Measurements from ENCODE around the gene RNF41.

RNF41 gene

DNA sequence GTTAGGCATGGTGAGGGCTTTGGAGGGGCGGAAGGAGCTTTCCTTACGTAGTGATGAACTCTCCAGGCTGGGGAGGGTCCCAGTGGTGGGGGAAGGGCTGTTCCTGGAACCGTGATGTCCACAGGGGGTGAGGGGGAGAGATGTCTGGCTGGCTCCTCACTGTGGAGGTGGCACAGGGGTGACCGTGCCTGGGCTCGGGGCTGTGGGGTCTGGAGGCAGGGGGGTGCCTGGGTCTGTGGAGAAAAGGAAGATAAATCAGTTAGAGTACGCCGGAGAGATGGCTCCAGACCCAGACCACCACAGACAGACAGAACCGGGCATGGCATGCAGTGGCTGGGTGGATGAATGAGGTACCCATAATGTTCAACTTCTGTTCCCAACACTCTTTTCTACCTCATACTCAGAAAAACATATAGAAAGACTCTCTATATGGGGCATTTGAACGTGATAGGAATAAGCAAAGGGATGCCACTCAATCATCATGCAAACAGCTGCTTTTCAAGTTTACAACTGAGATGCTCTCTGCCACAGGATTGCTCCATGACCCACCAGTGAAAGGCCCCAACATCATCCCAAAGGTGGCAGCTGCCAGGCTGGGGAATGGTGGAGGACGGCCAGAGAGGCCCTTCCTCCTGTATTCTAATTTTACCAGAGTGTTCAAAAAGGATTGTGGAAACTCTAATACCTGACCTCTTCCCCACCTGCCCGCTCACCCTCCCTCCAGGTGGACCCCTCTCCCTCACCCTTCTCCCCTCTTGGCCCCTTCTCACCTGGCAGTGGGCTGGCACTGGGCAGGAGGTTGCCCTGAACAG, 58.0 kb downstream of the RNF41 start:
- Histone ChIP-seq H3K27ac (ENCODE audit: low read depth, low read length) (peak overlapping the region; percentile 15; the same call in 1 of the 2 replicates), H3K9me3 (ENCODE audit: insufficient read depth, low read depth, low read length) (no peaks in the 10 kb centered on the region), H3K36me3 (ENCODE audit: insufficient read depth, low read length) (peaks cover 93% of the 10 kb centered on the region), H3K9ac (ENCODE audit: low read depth, low read length) (no peak overlapping the region), H3K4me1 (ENCODE audit: insufficient read depth, low read length) (peaks cover 38% of the 10 kb centered on the region), H3K27me3 (ENCODE audit: insufficient read depth, low read length) (no peaks in the 10 kb centered on the region), H3K4me3 (ENCODE audit: low read length) (no peak overlapping the region)
- WGBS, result 75% methylated on average over 8 of the region's 11 CpGs

DNA sequence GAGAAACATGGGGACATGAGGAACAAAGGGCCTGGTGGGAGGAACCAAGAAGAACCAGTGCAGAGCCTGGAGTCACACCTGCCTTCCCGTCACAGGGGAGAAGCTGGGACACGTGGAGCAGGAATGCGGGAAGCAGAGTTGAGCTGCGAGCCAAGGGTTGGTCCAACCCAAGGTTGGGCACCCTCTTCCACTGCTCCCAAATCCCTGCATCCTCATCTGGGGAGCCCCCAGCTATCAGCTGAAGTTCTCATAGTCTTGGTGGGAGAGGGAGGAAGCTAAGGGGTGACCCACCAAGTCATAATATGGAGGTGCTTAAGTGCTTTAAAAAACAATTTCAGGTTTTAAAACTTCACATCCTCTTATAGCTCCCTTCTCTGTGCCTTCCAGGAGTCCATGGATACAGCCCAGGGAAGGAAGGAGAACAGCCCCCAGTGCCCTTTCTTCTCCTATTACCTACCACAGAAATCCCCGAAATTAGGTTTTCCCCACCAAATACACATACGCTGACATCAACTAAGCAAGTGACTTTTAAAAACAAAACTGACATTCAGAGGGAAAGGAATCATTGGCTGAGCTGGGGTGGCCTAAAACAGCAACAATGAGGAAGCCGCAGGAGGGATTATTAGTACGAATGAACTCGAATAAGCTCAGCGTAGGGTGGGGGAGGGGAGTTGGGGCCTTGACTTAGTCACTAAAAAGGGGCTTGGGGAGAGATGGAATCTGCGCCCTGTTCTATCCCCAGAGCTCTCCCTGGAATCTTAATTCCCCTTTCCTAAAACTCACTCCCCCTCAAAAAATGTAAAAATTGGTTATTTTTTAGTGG, 59.0 kb downstream of the RNF41 start:
- no peak overlapping the region; the same call in 1 of the 2 replicates for H3K9ac ChIP-seq (ENCODE audit: low read depth, low read length)
- H3K27ac ChIP-seq (ENCODE audit: low read depth, low read length), result peak overlapping the region; percentile 74; the same call in 1 of the 2 replicates
- peaks cover 38% of the 10 kb centered on the region for H3K4me1 ChIP-seq (ENCODE audit: insufficient read depth, low read length)
- 77% methylated on average over 10 of the region's 11 CpGs for WGBS
- no peak overlapping the region for H3K4me3 ChIP-seq (ENCODE audit: low read length)
- peaks cover 84% of the 10 kb centered on the region for H3K36me3 ChIP-seq (ENCODE audit: insufficient read depth, low read length)
- no peaks in the 10 kb centered on the region for H3K9me3 ChIP-seq (ENCODE audit: insufficient read depth, low read depth, low read length)
- no peaks in the 10 kb centered on the region for H3K27me3 ChIP-seq (ENCODE audit: insufficient read depth, low read length)

DNA sequence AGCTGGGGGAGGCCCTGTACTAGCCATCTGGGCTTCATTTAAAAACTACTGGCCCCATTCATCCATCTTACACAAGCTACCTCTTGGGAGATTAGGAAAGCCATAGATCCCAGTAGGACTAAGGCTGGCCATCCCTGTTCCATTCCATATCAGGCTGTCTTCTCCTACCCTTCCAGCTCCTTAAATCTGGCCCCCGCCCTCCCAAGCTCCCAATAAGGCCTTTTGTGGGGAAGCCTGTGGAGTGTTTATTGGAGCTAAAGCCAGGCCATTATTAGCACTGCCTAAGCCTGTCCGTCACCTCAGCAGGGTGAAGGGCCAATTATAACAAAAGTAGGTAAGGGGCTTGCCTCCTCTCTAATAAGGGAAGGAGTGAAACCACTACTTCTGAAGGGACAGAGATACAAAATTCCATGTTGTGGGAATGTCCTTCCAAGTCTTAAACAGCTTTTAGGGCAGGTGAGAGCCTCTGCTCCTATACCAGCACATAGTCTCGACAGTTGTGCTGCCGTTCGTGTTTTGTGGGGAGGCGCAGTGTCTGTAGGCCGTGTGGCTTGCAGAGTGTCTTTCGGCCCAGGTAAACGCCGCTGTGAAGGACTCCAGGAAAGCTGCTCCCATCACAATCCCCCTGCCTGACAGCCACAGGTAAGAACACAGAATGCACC, 59.9 kb downstream of the RNF41 start:
- Histone ChIP-seq H3K4me1 (ENCODE audit: insufficient read depth, low read length) (peaks cover 38% of the 10 kb centered on the region), H3K4me3 (ENCODE audit: low read length) (no peak overlapping the region), H3K27ac (ENCODE audit: low read depth, low read length) (peak overlapping the region; percentile 38; the same call in 1 of the 2 replicates), H3K27me3 (ENCODE audit: insufficient read depth, low read length) (no peaks in the 10 kb centered on the region), H3K36me3 (ENCODE audit: insufficient read depth, low read length) (peaks cover 75% of the 10 kb centered on the region), H3K9ac (ENCODE audit: low read depth, low read length) (no peak overlapping the region), H3K9me3 (ENCODE audit: insufficient read depth, low read depth, low read length) (no peaks in the 10 kb centered on the region)
- WGBS, result 92% methylated on average over 10 of the region's 10 CpGs

DNA sequence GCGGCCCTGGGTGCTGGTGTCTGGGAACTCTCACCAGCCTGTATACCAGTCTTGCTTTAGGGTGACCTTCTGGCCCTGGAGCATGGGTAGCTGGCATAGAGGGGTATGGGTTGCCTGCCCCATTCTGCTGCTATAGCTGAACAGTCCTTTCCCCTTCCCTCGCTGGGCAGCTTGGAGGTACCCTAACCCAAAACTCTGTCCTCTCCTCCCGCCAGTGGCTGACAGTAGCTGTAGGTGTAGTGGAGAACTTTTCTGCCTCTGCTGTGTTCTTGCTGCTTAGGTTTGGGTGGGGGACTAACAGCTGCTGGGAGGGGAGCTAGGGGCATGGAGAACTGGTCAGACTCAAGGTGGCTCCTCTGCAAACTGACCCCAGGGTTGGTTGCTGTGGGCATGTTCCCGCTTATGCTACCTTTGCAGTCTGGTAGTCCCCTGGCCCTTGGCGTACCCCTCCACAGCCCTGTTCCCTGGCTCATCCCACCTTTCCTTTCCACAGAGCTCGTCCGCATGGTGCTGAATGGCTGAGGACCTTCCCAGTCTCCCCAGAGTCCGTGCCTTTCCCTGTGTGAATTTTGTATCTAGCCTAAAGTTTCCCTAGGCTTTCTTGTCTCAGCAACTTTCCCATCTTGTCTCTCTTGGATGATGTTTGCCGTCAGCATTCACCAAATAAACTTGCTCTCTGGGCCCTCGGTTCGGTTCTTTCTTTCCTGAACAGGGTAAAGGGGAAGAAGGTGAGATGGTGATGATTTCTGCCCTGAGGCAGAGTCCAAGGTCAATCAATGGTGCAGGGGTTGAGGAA, 60.6 kb downstream of the RNF41 start:
- H3K36me3 ChIP-seq (ENCODE audit: insufficient read depth, low read length), result peaks cover 68% of the 10 kb centered on the region
- H3K27me3 ChIP-seq (ENCODE audit: insufficient read depth, low read length), result no peaks in the 10 kb centered on the region
- peaks cover 38% of the 10 kb centered on the region for H3K4me1 ChIP-seq (ENCODE audit: insufficient read depth, low read length)
- peak overlapping the region; percentile 4; the same call in 1 of the 2 replicates for H3K9ac ChIP-seq (ENCODE audit: low read depth, low read length)
- 90% methylated on average over 9 of the region's 11 CpGs for WGBS
- peak overlapping the region; percentile 86 for H3K27ac ChIP-seq (ENCODE audit: low read depth, low read length)
- H3K4me3 ChIP-seq (ENCODE audit: low read length), result peak overlapping the region; percentile 94
- H3K9me3 ChIP-seq (ENCODE audit: insufficient read depth, low read depth, low read length), result no peaks in the 10 kb centered on the region

DNA sequence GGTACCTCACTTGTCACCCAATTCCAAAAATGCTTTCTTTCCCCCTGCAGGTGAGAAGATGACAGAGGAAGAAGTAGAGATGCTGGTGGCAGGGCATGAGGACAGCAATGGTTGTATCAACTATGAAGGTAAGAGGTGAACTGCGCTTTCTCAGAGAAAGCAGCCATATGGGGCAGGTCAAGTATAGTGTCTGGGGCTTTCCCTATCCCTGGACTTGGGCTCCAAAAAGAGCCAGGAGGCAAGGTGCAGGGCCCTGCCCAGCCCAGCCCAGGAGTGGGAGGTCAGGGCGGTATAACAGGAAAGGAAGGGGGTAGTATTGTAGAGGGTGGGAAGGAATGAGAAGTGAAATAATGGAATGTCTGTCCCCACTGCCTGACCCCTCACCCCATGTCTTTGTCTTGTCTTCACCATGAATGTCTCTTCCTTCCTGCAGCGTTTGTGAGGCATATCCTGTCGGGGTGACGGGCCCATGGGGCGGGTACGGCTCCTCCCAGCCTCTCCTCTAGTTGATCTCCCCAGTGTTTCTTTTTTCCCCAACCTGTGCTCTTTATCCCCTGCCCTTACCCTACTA, 61.4 kb downstream of the RNF41 start:
- H3K36me3 ChIP-seq (ENCODE audit: insufficient read depth, low read length), result peaks cover 67% of the 10 kb centered on the region
- peak overlapping the region; percentile 97; the same call in 1 of the 2 replicates for H3K9ac ChIP-seq (ENCODE audit: low read depth, low read length)
- H3K27me3 ChIP-seq (ENCODE audit: insufficient read depth, low read length), result no peaks in the 10 kb centered on the region
- H3K4me3 ChIP-seq (ENCODE audit: low read length), result peak overlapping the region; percentile 94
- H3K4me1 ChIP-seq (ENCODE audit: insufficient read depth, low read length), result peaks cover 38% of the 10 kb centered on the region
- H3K9me3 ChIP-seq (ENCODE audit: insufficient read depth, low read depth, low read length), result no peaks in the 10 kb centered on the region
- WGBS, result 72% methylated on average over 7 of the region's 7 CpGs
- peak overlapping the region; percentile 86 for H3K27ac ChIP-seq (ENCODE audit: low read depth, low read length)

DNA sequence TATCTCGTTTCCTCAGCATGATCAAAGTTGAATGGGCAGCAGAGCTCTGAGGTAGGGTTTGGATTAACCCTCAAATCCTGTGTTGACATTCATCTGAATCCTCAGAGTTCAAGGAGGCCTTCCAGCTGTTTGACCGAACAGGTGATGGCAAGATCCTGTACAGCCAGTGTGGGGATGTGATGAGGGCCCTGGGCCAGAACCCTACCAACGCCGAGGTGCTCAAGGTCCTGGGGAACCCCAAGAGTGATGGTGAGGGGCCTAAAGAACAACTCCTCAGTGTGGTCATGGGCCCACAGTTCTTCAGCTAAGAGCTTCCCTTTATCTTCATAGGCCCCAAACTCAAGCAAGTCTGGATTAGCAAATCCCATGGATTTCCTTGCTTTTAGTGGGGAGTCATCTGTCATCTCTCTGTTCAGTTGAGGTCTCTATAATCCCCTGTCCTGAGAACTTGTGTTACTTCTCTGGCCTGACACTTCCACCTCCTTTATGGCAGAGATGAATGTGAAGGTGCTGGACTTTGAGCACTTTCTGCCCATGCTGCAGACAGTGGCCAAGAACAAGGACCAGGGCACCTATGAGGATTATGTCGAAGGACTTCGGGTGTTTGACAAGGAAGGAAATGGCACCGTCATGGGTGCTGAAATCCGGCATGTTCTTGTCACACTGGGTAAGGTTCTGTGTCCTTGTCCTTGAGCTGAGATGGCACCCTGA, 62.1 kb downstream of the RNF41 start:
- H3K36me3 ChIP-seq (ENCODE audit: insufficient read depth, low read length), result peaks cover 67% of the 10 kb centered on the region

DNA sequence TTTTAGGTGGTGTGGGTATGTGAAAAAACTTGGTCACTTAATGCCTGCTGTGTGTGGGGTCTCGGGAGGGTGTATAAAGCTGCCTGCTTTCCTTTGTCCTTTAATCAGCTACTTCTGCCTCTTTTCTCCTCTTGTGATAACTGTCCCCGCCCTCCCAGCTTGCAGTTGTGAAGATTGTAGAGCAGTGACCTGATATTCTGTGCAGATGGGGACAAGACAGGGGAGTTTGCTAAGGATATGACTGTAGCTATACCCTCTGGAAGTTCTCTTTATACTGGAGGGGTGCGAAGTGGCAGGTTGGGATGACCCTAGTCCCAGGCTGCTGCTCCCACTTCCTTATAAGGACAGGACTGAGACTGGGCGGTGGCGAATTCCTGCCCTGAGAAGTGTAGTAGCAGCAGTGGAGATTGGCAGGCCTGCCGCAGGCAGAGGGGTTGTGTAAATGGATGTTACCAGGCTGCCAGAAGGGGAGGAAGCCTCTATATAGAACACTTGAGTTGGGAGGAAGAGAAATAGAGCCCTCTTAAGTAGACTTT, 62.7 kb downstream of the RNF41 start:
- H3K9me3 ChIP-seq (ENCODE audit: insufficient read depth, low read depth, low read length), result no peaks in the 10 kb centered on the region
- peaks cover 63% of the 10 kb centered on the region for H3K36me3 ChIP-seq (ENCODE audit: insufficient read depth, low read length)
- under 1% methylated on average over 6 of the region's 6 CpGs for WGBS
- no peaks in the 10 kb centered on the region for H3K27me3 ChIP-seq (ENCODE audit: insufficient read depth, low read length)
- H3K27ac ChIP-seq (ENCODE audit: low read depth, low read length), result peak overlapping the region; percentile 86
- peaks cover 38% of the 10 kb centered on the region for H3K4me1 ChIP-seq (ENCODE audit: insufficient read depth, low read length)
- peak overlapping the region; percentile 97 for H3K9ac ChIP-seq (ENCODE audit: low read depth, low read length)
- peak overlapping the region; percentile 94 for H3K4me3 ChIP-seq (ENCODE audit: low read length)

More for the DNA sequence above, 62.1 kb downstream of the RNF41 start:
- no peaks in the 10 kb centered on the region for H3K27me3 ChIP-seq (ENCODE audit: insufficient read depth, low read length)
- peak overlapping the region; percentile 94 for H3K4me3 ChIP-seq (ENCODE audit: low read length)
- peak overlapping the region; percentile 97 for H3K9ac ChIP-seq (ENCODE audit: low read depth, low read length)
- WGBS, result 69% methylated on average over 8 of the region's 8 CpGs
- H3K27ac ChIP-seq (ENCODE audit: low read depth, low read length), result peak overlapping the region; percentile 86
- H3K9me3 ChIP-seq (ENCODE audit: insufficient read depth, low read depth, low read length), result no peaks in the 10 kb centered on the region
- H3K4me1 ChIP-seq (ENCODE audit: insufficient read depth, low read length), result peaks cover 38% of the 10 kb centered on the region

DNA sequence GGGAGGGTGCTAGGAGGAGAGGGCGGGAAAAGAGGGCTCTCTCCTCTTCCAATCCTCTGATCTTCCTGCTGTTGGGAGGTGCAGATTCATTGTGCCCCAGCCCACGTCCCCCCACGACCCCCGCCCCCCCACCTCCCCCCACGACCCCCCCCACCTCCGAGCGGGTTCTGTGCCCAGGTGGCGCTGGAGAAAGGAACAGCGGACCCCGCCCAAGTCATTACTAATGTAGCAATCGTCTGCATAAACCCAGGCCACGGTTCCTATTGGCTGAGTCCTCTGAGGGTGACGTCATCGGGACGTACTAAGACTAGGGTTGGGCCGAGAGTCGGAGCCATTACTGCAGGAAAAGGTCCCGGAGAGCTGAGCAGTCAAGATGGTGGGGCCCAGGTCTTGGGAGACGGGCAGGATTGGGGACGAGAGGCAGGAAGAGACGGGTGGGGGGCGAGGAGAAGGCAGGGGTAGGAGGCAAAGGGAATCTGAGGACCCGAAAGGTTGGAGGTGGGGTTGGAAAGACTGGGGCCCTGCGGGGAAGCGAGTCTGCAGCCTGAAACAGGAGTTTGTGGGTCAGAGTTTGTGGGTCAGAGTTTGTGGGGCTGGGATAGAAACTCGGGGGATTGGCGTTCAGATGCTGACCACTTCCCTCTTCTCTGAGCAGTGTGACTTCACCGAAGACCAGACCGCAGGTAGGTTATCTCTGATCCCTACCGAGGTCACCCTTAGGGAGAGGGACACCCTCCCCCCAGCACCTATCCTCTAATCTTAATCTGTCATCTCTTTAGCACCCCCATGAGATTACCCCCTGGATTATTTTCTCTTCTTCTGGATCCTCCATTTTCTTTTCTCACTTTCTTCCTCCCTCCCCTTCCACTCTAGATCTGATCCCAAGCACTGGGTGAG, 63.4 kb downstream of the RNF41 start, which contains the start of gene MYL6:
Gene MYL6 (plus strand): TSS at position 331 of the 897 bp plus-strand sequence. CDS start 43 bp downstream, at position 374.
- H3K9ac ChIP-seq (ENCODE audit: low read depth, low read length), result peak within 1 kb of the TSS; percentile 97
- peak within 1 kb of the TSS; percentile 94 for H3K27ac ChIP-seq (ENCODE audit: low read depth, low read length)
- under 1% methylated on average over 25 of the region's 30 CpGs for WGBS
- H3K36me3 ChIP-seq (ENCODE audit: insufficient read depth, low read length), result peaks cover 56% of the 10 kb centered on the region
- H3K4me3 ChIP-seq (ENCODE audit: low read length), result peak within 1 kb of the TSS; percentile 94
- no peaks in the 10 kb centered on the region for H3K9me3 ChIP-seq (ENCODE audit: insufficient read depth, low read depth, low read length)
- H3K27me3 ChIP-seq (ENCODE audit: insufficient read depth, low read length), result no peaks in the 10 kb centered on the region
- H3K4me1 ChIP-seq (ENCODE audit: insufficient read depth, low read length), result peaks cover 38% of the 10 kb centered on the region

Measured in HUES64 (cell line).